Epithelial cell of esophagus (primary cell): Measurements from ENCODE around the gene FRRS1L.

Experiments used
- DNase-seq: peaks from one replicate; pipeline ENCODE4 v3.0.0; 2010; ENCODE audit warnings: low read depth
- H3K4me3 ChIP-seq: 2 replicates; pipeline ENCODE4 v1.5.1; 2011; ENCODE audit warnings: mild to moderate bottlenecking, low read length, control low read depth
- TF ChIP-seq, protein P1 (sequence below): IDR thresholded peaks from 2 replicates; pipeline ENCODE4 v1.5.1; 2011; ENCODE audit warnings: low read depth, mild to moderate bottlenecking, low read length, control low read depth, inconsistent platforms; ENCODE audit not compliant: insufficient read depth; ENCODE audit errors: missing control alignments

The FRRS1L gene

DNA sequence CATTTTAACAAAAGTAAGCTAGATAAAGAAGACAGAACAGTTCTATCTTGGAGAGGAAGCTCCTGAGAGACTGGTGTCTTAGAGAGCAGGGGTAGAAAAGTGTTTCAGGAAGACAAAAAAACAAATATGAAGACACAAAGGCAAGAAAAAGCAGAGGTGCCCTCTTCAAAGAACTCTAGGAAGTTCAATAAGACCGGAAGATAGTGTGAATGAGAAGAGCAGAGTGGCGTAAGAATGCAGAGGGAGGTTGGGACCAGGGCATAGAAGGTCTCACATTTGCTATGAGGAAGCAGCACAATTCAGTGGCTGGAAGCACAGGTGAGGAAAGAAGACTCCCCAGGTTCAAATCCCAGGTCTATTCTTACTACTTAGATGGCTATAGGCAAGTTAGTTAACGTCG lies 69.9 kb downstream of the FRRS1L start:
- no peak overlapping the region for H3K4me3 ChIP-seq
- DNase-seq: no peak
- TF ChIP-seq, protein P1, sequence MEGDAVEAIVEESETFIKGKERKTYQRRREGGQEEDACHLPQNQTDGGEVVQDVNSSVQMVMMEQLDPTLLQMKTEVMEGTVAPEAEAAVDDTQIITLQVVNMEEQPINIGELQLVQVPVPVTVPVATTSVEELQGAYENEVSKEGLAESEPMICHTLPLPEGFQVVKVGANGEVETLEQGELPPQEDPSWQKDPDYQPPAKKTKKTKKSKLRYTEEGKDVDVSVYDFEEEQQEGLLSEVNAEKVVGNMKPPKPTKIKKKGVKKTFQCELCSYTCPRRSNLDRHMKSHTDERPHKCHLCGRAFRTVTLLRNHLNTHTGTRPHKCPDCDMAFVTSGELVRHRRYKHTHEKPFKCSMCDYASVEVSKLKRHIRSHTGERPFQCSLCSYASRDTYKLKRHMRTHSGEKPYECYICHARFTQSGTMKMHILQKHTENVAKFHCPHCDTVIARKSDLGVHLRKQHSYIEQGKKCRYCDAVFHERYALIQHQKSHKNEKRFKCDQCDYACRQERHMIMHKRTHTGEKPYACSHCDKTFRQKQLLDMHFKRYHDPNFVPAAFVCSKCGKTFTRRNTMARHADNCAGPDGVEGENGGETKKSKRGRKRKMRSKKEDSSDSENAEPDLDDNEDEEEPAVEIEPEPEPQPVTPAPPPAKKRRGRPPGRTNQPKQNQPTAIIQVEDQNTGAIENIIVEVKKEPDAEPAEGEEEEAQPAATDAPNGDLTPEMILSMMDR: no peak

DNA sequence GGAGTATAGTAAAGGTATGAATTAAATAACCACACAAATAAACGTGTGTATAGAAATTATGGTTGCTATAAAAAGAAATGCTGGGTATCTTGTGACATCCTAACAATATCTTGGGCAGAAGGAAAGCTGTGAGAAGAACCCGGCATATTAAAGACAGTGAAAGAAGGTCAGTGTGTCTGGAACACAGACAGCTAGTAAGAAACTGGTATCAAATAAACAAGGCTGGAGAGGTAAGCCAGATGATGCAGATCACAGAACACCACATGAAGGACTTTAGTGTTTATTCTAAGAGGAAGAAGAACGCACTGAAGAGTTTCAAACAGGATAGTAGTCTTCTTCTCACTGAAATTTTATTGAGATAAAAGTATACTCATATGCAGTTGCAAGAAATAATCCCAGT lies 71.7 kb downstream of the FRRS1L start:
- TF ChIP-seq, protein P1: no peak

DNA sequence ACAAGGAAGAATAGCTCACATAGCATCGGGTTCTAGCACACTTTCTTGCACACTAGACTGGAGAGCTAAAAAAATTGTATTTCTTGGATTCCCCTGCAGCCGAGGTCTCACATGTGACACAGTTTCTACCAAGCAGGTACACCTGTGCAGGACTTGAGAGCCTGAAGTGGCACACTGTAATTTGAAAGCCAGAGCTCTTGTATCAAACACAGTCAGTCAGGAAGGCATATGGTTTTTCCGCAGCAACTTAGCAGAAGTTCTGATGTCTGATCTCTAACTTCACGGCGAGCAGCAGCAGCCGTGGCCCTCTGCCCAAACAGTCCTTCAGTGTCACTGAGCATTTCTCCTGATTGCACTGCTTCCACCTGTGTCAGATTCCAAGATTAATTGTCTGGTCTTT lies 72.8 kb downstream of the FRRS1L start:
- DNase-seq: no peak
- H3K4me3 ChIP-seq: no peak overlapping the region
- TF ChIP-seq, protein P1: no peak

More for the DNA sequence above, 71.7 kb downstream of the FRRS1L start:
- no peak for DNase-seq
- no peak overlapping the region for H3K4me3 ChIP-seq

DNA sequence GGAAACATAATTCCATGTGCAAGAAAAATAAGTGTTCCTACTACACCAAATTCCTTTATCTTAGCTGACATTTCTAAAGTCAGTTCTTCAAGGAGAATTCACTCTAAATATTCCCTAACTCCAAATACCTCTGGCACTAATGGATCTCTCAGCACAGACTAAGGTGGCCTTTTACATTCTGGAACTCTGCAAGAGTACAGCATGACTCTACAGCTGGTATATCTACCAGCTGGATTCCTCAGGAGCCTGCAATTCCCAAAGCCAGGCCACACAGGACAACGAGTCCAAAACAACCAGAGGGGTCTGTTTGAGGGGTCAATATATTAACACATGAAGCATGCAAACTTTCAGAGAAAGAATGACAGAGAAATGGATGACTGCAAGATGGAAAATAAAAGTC lies 74.5 kb downstream of the FRRS1L start:
- H3K4me3 ChIP-seq: no peak overlapping the region
- TF ChIP-seq, protein P1: no peak
- DNase-seq: no peak

DNA sequence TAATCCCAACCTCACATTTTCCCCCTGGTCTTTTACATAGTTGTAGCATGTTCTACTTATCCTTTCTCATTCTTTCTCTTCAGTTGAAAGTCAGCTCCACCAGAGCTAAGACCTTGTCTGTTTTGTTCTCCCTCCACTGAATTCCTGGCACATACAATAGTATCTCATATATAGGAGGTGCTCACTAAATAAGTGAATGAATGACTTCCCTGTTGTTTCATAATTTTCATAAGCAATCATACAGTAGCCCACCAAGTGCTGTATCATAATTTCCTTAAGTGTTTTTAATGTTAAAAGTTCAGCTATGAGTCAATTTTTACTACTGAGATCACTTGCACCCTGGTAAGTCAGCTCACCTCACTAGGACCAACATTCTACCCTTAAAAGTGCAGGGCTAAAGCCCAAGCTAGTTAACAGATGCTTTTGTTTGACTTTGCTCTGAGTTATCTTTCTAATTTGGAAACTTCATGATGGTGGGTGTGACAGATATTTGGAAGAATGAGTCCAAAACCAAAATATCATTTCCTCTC lies 74.9 kb downstream of the FRRS1L start:
- DNase-seq: no peak
- TF ChIP-seq, protein P1: no peak
- no peak overlapping the region for H3K4me3 ChIP-seq

DNA sequence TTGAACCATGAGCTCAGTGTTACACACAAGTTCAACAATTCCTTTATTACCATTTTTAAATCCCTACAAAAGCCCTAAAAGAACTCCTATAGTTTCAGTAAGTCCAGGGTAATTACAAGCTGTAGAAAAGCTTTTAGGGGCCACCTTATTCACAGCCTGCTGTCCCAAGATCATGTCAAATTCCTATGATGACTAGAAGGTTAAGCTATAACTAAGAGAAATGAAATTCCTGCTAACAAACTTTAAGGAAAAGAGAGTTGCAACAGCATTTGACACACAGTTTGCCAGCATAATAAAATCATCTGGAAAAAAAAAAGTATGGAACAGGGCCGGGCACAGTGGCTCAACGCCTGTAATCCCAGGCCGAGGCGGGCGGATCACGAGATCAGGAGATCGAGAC lies 78.8 kb downstream of the FRRS1L start:
- TF ChIP-seq, protein P1: no peak
- DNase-seq: no peak
- no peak overlapping the region for H3K4me3 ChIP-seq

DNA sequence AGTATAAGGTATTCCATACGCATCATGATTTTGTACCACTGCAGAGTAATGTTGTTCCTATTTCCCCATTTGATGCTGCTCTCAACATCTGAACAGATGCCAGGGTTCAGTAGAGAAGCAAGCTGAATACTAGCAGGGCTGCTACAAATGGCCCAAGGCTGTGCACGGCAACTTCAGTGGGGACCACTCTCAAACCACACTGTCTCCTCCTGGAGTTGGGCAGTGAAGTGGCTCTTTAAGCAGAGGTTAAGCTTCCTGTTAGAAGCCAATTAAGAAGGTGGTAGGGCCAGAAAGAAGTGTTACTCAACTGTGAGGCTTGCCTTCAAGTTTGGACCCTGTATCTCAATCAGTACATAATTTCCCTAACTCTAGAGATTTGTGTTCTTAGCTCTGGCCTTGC lies 79.3 kb downstream of the FRRS1L start:
- no peak for DNase-seq
- H3K4me3 ChIP-seq: no peak overlapping the region
- TF ChIP-seq, protein P1: no peak
